Activated T-cell treated with anti-CD3 and anti-CD28 coated beads, Interleukin-2, amount 50 U/mL, for 1 hour (primary cell): Measurements from ENCODE around the gene HIPK3.
"Not testable (repeated sequence)": the region's sequence is repeated elsewhere in the genome, so short reads cannot be mapped to it uniquely, and the experiment has no call there.

Experiments used
- DNase-seq: peaks from one replicate; pipeline ENCODE4 v3.0.0-alpha.2; 2020

The HIPK3 gene

DNA sequence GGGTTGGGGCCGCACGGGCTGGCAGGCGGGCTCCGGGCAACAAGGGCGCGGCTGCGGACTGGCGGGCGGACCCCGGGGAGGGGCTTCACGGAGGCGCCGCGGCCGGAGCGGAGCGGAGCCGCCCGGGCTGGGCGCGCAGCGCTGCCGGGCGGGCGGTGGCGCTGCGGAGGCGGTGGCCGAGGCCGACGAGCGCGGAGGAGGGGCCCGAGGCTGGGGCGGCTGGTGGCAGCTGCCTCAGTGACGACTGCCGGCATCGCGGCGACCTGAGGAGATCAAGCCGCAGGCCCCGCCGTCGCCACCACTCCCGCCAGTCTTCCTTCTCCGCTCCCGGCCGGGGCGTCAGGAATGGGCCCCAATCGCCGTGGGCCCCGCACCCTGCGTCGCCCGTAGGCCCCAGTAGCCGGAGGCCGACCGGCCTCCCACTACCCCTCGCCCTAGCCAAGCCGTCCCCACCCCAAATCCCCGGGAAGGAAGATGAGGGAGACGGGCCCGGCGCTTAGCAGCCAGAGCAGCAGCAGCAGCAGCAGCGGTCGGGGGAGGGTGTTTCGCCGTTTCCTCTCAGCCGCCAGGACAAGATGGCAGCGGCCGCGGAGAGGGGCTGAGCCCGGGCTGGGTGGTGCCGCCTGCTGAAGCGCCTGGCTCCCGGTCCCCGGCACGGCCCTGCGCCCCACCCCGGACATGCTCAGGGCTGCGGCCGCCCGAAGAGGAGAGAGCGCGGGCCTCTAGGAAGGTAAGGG is at the start of gene HIPK3:
Gene HIPK3, plus strand, starts transcription at position 222 of the 737 bp plus-strand sequence.
- peak; percentile 83 for DNase-seq

DNA sequence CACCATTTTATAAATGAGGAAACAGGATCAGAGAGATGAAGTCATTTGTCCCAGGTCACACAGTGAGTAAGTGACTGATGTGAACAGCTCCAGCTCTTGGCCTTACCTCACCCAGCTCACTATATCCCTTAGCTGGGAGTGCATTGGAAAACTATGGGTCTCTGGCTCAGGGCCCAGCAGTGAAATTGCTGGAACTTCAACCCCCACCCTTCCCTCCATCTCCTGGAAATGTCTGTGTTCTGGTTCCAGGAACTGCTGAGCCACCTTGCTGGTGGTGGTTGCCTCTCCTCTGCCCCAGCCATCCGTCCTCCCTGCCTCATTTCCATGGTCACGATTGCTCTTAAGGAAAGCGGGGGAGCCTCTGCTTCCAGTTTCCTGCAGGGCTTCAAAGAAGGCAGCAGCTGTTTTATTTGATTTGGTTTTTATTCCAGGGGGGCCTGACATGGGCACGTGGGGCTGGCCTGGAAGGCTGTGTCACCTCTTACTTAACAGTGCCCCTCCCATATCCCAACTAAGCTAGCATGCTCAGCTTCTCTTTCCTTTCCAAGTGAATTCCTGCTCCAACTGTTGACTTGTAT is 49.7 kb upstream of the HIPK3 start:
- no peak for DNase-seq

DNA sequence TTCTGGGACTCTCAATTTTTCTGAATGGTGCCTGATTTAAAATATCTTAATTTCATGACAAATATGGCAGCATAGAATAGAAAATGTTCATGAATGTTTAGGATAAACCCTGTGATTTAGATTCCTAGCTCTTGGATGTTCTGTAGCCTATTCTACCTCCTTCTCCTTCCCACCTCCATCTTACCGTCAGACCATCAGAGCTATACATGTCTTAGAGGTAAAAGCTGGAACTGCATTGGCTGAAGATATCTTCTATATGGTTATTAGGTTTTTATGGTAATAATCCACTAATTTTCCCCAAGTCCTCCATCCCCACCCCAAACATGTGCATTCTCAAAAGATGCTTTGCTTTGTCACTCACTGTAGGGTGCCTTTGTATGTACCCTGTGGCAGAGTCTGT is 49.0 kb upstream of the HIPK3 start:
- no peak for DNase-seq

DNA sequence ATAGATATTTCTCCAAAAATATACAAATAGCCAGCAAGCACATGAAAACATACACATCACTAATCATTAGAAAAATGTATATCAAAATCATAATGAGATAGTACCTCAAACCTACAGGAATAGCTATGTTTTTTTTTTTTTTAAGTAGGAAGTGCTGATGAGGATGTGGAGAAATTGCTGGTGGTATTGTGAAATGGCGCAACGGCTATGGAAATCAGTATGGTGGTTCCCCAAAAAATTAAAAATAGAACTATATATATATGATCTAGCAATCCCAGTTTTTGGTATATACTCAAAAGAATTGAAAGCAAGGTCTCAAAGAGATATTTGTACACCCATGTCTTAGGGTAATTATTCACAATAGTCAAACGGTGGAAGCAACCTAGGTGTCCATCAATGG is 46.0 kb upstream of the HIPK3 start:
- DNase-seq = no peak

GRCh38 chr11:33211580-33211979 is 45.6 kb upstream of the HIPK3 start:
- DNase-seq = no peak

DNA sequence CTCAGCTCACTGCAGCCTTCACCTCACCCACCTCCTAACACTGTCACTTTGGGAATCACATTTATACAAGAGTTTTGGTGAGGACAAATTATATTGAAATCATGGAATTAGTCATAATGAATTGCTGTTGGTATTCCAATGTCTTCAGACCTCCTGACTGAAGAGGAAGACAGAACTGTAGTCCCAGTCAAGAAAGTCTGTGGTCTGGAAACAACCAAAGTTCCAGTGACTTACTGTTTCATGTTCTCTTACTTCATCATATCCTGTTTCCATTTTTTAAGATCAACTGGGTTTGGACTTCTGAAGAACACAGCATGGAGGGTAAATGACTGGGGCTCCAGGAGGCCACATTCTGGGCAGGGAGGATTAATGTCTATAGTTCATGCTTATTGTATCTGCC is 43.0 kb upstream of the HIPK3 start:
- DNase-seq = no peak

- DNase-seq = no peak
Measured at GRCh38 chr11:33214767-33215166, 42.4 kb upstream of the HIPK3 start.

- DNase-seq = not testable (repeated sequence)
Measured at GRCh38 chr11:33216676-33217075, 40.5 kb upstream of the HIPK3 start.

- no peak for DNase-seq
Measured at GRCh38 chr11:33222052-33222750, 35.0 kb upstream of the HIPK3 start.

GRCh38 chr11:33225371-33225770 is 31.8 kb upstream of the HIPK3 start:
- no peak for DNase-seq

GRCh38 chr11:33227578-33228261 is 29.5 kb upstream of the HIPK3 start:
- no peak for DNase-seq

DNA sequence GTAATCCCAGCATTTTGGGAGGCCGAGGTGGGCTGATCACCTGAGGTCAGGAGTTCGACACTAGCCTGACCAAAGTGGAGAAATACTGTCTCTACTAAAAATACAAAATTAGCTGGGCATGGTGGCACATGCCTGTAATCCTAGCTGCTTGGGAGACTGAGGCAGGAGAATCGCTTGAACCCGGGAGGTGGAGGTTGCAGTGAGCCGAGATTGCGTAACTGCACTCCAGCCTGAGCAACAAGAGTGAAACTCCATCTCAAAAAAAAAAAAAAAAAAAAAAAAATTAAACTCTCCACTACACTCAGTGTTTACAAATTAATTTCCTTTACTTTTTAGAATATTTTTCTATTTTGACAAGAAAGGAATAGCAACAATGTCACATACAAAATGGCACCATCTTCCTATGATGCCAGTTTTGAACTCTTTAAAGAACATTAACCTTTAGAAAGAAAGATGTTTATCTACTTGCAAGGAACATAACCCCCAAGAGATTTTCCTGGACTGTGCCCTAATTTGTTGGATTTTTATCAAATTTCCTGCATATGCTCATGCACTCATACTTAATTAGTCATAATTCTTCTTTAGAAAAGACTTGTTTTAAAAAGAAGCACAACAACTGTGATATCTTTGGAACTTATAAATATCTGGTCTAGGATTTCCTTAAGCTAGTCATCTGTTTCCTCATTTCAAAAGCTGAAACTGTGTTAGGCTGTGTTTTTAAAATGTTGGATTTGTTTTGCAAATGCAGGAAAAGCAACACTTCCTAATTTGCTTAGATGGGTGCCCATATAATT is 22.6 kb upstream of the HIPK3 start:
- no peak for DNase-seq

- DNase-seq = no peak
Measured at GRCh38 chr11:33237039-33237597, 20.1 kb upstream of the HIPK3 start.

DNA sequence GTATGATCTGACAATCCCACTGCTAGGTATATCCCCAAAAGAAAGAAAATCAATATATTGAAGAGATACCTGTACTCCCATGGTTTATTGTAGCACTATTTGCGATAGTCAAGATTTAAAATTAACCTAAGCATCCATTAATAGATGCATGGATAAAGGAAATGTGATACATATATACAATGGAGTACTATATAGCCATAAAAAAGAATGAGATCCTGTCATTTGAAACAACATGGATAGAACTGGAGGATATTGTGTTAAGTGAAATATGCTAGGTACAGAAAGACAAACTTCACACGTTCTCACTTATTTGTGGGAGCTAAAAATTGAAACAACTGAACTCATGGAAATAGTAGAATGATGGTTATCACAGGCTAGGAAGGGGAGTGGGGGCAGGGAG is 14.6 kb upstream of the HIPK3 start:
- no peak for DNase-seq

- not testable (repeated sequence) for DNase-seq
Measured at GRCh38 chr11:33243654-33244053, 13.5 kb upstream of the HIPK3 start.

DNA sequence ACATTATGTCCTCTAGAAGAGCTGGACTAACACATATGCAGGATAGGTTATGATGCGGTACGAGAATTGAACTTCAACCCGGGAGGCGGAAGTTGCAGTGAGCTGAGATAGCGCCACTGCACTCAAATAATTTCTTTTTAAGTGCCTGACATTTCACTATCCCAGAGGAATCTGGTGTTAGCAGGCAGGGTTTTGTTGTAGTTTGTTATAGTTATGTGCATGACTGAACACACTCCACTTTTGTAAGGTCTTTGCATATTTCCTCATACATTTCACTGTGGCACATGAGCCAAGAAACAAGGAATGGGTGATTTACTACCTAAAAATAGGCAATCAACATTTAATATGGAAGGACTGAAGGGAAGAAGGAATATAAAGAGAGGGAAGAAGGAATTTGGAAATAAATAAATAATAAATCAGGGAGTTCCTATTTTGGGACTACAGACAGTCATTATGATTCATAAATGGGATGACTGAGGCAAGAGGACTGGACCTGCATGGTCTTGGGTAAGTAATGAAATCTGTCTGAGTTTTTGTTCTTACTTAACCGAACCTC is 8.7 kb upstream of the HIPK3 start:
- no peak for DNase-seq

- no peak for DNase-seq
Measured at GRCh38 chr11:33256031-33256812, 959 bp upstream of the HIPK3 start.

DNA sequence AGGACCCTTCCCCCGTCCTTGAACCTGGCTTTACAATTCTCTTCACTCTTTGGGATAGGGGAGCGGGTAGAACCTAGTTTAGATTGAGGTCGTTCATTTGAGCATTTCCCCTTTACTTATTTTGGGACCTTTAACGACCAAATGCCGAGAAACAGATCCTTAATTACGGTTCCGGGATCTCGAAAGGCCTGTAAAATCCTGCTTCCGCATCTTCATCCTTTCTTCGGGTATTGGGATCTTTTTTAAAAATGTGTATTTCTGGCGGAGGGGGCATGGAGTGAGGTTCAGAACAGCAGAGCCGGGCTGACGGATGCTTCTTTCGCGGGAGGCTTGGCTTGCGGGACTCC is 395 bp upstream of the HIPK3 start:
- no peak for DNase-seq

GRCh38 chr11:33257897-33258630 is 883 bp downstream of the HIPK3 start:
- DNase-seq = peak; percentile 78

DNA sequence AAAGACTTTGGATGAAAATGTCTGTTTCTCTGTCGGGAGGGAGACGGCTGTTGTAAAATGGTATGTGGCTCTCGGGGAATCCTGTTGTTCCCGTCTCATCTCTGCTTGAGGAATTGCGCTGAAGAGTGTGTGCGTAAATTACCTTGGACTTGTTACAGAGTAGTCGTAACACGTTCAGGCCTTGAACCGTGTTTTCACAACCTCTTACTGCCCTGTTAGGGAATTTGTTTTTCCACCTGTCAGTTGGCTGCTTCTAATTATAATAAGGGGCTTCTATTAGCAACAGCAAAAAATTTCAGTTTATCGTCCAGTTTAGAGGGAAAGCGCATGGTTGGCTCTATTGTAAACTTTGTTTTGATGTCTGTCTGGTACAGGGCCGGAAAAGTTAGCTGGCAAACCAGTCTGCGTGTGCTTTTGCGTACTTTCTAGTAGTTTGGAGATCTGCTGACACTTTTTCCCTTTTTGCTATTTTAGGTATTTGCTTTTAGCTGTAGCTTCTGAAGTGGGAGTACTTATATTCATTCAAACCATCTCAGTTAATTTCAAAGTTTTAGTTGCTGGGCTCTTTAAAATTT is 1.5 kb downstream of the HIPK3 start:
- no peak for DNase-seq
